ENCODE results near the gene ZNF831. TPM values are rescaled to one million over a fixed set of nuclear protein-coding genes. Genes with fewer than 3 reads are reported as not detected.

ZNF831 gene
- polyA plus RNA-seq, 2 donors: 0.09 to 0.16 TPM

- Histone ChIP-seq H3K4me1 (ENCODE audit: control insufficient read depth in 2 of 2, insufficient read depth in 2 of 2, low read length in 1 of 2) (no peaks in the 10 kb centered on the region), H3K36me3 (ENCODE audit: control insufficient read depth in 2 of 2, insufficient read depth in 2 of 2, low read length in 1 of 2) (no peaks in the 10 kb centered on the region), H3K27ac (ENCODE audit: low read depth in 2 of 2, low read length in 1 of 2) (no peak overlapping the region), H3K4me3 (ENCODE audit: low read depth in 1 of 2, low read length in 2 of 2) (no peak overlapping the region), H3K9me3 (ENCODE audit: control insufficient read depth in 2 of 2, insufficient read depth in 1 of 2, low read depth in 1 of 2, low read length in 1 of 2) (no peaks in the 10 kb centered on the region), H3K27me3 (ENCODE audit: control insufficient read depth in 1 of 2, insufficient read depth in 2 of 2, low read length in 2 of 2) (no peaks in the 10 kb centered on the region)
- WGBS, 2 donors: 66 to 79% methylated on average over 6 of the region's 6 CpGs
Measured at GRCh38 chr20:59205044-59205443, 41.4 kb downstream of the ZNF831 start.

DNA sequence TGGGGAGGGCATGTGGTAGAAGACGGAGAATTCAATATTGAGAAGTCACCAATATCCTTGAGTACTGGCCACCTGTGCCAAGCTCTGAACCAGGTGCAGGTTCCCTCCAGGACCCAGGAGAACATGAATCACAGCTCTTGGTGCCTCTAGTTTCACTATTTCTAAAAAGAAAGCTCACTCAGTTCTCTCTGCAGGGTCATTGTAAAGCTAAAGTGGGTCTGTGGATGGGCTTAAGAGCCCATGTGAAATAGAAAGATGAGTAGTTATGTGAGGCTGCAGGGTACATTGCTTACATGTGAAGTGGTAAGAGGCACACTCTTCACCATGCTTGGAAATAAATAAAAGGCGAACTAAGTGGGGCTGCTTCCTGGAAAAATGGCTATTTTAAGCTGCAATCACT is 43.6 kb downstream of the ZNF831 start:
- Histone ChIP-seq H3K4me3 (ENCODE audit: low read depth in 1 of 2, low read length in 2 of 2) (no peak overlapping the region), H3K36me3 (ENCODE audit: control insufficient read depth in 2 of 2, insufficient read depth in 2 of 2, low read length in 1 of 2) (no peaks in the 10 kb centered on the region), H3K4me1 (ENCODE audit: control insufficient read depth in 2 of 2, insufficient read depth in 2 of 2, low read length in 1 of 2) (no peaks in the 10 kb centered on the region), H3K9me3 (ENCODE audit: control insufficient read depth in 2 of 2, insufficient read depth in 1 of 2, low read depth in 1 of 2, low read length in 1 of 2) (no peaks in the 10 kb centered on the region), H3K27me3 (ENCODE audit: control insufficient read depth in 1 of 2, insufficient read depth in 2 of 2, low read length in 2 of 2) (no peaks in the 10 kb centered on the region), H3K27ac (ENCODE audit: low read depth in 2 of 2, low read length in 1 of 2) (no peak overlapping the region)
- WGBS, 2 donors: 70 to 83% methylated on average over 2 of the region's 2 CpGs

DNA sequence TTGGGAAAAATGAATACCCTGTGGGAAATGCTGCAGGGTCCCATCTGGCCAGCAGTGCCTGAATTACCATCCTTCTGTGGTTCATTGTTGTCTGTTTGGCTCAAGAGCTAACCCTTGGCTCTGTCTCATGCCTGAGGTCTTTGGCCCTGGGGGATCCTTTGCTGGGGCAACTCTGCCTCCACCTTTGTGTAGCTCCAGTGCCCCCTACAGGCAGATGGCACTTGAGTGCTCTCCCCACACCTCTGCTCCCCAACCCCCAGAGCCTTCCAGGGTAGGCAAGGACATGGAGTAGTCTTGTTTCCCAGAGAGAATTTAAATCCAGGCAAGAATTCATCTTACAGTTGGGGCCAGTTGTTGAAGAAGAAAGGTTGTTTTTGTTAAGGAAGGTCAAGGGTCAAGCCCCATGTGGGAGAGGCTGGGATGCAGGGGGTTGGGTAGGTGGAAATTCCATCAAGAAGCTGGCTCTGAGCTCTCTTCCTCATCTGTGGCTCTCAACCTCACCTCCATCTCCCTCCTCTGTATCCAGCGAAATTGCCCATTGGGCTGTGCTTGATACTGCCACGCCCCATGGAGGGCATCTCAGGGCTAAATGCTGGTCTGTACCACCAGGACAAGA is 44.2 kb downstream of the ZNF831 start:
- no peak overlapping the region for H3K4me3 ChIP-seq (ENCODE audit: low read depth in 1 of 2, low read length in 2 of 2)
- H3K36me3 ChIP-seq (ENCODE audit: control insufficient read depth in 2 of 2, insufficient read depth in 2 of 2, low read length in 1 of 2): no peaks in the 10 kb centered on the region
- no peaks in the 10 kb centered on the region for H3K4me1 ChIP-seq (ENCODE audit: control insufficient read depth in 2 of 2, insufficient read depth in 2 of 2, low read length in 1 of 2)
- H3K27ac ChIP-seq (ENCODE audit: low read depth in 2 of 2, low read length in 1 of 2): no peak overlapping the region
- 80 to 90% methylated on average over 2 of the region's 2 CpGs for WGBS, 2 donors
- no peaks in the 10 kb centered on the region for H3K9me3 ChIP-seq (ENCODE audit: control insufficient read depth in 2 of 2, insufficient read depth in 1 of 2, low read depth in 1 of 2, low read length in 1 of 2)
- H3K27me3 ChIP-seq (ENCODE audit: control insufficient read depth in 1 of 2, insufficient read depth in 2 of 2, low read length in 2 of 2): no peaks in the 10 kb centered on the region

DNA sequence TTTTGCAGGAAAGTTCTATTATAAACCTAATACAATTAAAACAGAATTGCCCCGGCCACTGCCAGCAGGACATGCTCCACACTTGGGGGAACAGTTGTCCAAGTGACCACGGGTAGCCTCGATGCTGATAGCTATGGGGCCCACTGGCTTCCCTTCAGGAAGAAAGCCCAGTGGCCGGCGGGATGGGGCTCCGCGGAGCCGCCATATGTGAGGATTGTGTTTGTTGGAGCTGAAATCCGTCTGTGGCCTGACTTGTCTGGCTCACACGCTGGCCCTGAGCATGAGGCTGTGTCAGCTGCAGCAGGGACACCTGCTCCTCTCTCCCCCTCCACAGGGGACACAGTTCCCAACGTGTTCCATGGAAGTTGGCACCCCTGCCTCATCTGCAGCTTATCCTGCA is 46.6 kb downstream of the ZNF831 start:
- H3K27ac ChIP-seq (ENCODE audit: low read depth in 2 of 2, low read length in 1 of 2): no peak overlapping the region
- WGBS, 2 donors: 85 to 88% methylated on average over 11 of the region's 11 CpGs
- no peaks in the 10 kb centered on the region for H3K4me1 ChIP-seq (ENCODE audit: control insufficient read depth in 2 of 2, insufficient read depth in 2 of 2, low read length in 1 of 2)
- no peak overlapping the region for H3K4me3 ChIP-seq (ENCODE audit: low read depth in 1 of 2, low read length in 2 of 2)
- no peaks in the 10 kb centered on the region for H3K36me3 ChIP-seq (ENCODE audit: control insufficient read depth in 2 of 2, insufficient read depth in 2 of 2, low read length in 1 of 2)
- no peaks in the 10 kb centered on the region for H3K27me3 ChIP-seq (ENCODE audit: control insufficient read depth in 1 of 2, insufficient read depth in 2 of 2, low read length in 2 of 2)
- no peaks in the 10 kb centered on the region for H3K9me3 ChIP-seq (ENCODE audit: control insufficient read depth in 2 of 2, insufficient read depth in 1 of 2, low read depth in 1 of 2, low read length in 1 of 2)

DNA sequence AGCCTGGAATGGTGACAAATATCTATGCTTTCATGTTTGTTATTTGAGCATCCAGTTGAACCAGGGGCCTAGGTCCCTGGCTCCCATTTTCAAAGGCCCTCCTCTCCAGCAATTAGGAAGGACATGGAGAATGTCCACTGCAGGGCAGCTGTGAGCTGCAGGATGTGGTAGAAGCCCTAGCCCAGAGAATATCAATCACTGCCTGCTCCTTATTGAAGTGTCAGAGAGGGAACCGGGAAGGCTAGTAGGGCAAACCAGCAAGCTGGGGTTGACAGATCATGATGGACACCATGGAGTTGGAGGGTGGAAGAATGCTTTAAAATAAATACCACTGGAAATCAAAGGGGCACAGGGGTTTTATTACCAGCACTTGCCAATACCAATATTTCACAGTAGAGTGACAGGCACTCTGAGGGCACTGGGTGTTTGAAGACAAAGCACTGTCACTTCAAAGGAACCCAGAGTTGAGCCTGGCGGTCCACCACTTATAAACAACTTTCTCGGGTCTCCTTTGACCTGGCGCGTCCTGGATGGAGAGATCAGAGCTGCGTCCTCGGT is 47.7 kb downstream of the ZNF831 start:
- Histone ChIP-seq H3K9me3 (ENCODE audit: control insufficient read depth in 2 of 2, insufficient read depth in 1 of 2, low read depth in 1 of 2, low read length in 1 of 2) (no peaks in the 10 kb centered on the region), H3K27me3 (ENCODE audit: control insufficient read depth in 1 of 2, insufficient read depth in 2 of 2, low read length in 2 of 2) (no peaks in the 10 kb centered on the region), H3K27ac (ENCODE audit: low read depth in 2 of 2, low read length in 1 of 2) (no peak overlapping the region), H3K36me3 (ENCODE audit: control insufficient read depth in 2 of 2, insufficient read depth in 2 of 2, low read length in 1 of 2) (peaks cover 0 to under 1% of the 10 kb centered on the region in 2 donors), H3K4me1 (ENCODE audit: control insufficient read depth in 2 of 2, insufficient read depth in 2 of 2, low read length in 1 of 2) (no peaks in the 10 kb centered on the region), H3K4me3 (ENCODE audit: low read depth in 1 of 2, low read length in 2 of 2) (no peak overlapping the region)
- 78 to 84% methylated on average over 7 of the region's 7 CpGs for WGBS, 2 donors

DNA sequence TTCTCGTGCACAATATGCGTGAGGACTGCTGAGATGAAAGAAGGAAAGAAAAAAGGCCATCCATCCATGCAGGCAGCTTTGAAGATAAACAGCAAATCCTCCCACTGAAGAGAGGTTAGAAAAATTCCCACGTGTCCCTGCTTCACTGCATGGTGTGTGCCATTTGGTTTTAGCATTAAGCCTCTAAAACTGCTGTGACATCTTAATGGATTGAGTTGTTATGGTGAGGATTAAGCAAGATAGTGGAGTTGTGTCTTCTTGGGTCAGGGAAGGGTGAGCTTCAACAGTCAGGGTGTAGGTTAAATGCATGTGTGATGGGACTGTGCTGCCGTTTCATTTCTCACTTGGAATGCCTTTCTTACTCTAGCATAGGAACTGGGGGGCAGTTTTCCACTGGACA is 50.5 kb downstream of the ZNF831 start:
- WGBS, 2 donors: 61 to 75% methylated on average over 4 of the region's 4 CpGs
- Histone ChIP-seq H3K4me3 (ENCODE audit: low read depth in 1 of 2, low read length in 2 of 2) (no peak overlapping the region), H3K36me3 (ENCODE audit: control insufficient read depth in 2 of 2, insufficient read depth in 2 of 2, low read length in 1 of 2) (peaks cover 0 to 3% of the 10 kb centered on the region in 2 donors), H3K27me3 (ENCODE audit: control insufficient read depth in 1 of 2, insufficient read depth in 2 of 2, low read length in 2 of 2) (no peaks in the 10 kb centered on the region), H3K9me3 (ENCODE audit: control insufficient read depth in 2 of 2, insufficient read depth in 1 of 2, low read depth in 1 of 2, low read length in 1 of 2) (no peaks in the 10 kb centered on the region), H3K27ac (ENCODE audit: low read depth in 2 of 2, low read length in 1 of 2) (no peak overlapping the region), H3K4me1 (ENCODE audit: control insufficient read depth in 2 of 2, insufficient read depth in 2 of 2, low read length in 1 of 2) (no peaks in the 10 kb centered on the region)

- H3K27me3 ChIP-seq (ENCODE audit: control insufficient read depth in 1 of 2, insufficient read depth in 2 of 2, low read length in 2 of 2): no peaks in the 10 kb centered on the region
Measured at GRCh38 chr20:59214606-59215547, 51.3 kb downstream of the ZNF831 start.

DNA sequence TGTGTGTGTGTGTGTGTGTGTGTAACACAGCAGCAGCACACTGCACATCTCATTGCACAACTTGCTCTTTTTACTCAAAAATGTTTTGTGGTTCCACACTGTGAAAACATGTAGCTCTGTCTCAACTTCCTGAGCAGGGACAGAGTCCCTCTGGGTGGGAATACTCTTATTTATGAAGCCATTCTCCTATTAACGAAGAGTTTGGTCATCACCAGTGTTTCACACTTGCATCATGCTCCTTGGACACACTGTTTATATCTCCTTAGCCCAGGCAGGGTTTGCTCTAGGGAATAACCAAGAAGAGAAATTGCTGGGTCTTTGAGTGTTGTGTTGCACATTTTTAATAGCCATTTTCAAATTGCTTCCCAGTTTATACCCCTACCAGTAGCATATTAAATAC is 53.6 kb downstream of the ZNF831 start:
- no peaks in the 10 kb centered on the region for H3K4me1 ChIP-seq (ENCODE audit: control insufficient read depth in 2 of 2, insufficient read depth in 2 of 2, low read length in 1 of 2)
- H3K27ac ChIP-seq (ENCODE audit: low read depth in 2 of 2, low read length in 1 of 2): no peak overlapping the region
- H3K4me3 ChIP-seq (ENCODE audit: low read depth in 1 of 2, low read length in 2 of 2): no peak overlapping the region
- peaks cover 0 to 3% of the 10 kb centered on the region in 2 donors for H3K36me3 ChIP-seq (ENCODE audit: control insufficient read depth in 2 of 2, insufficient read depth in 2 of 2, low read length in 1 of 2)
- H3K9me3 ChIP-seq (ENCODE audit: control insufficient read depth in 2 of 2, insufficient read depth in 1 of 2, low read depth in 1 of 2, low read length in 1 of 2): no peaks in the 10 kb centered on the region
- no peaks in the 10 kb centered on the region for H3K27me3 ChIP-seq (ENCODE audit: control insufficient read depth in 1 of 2, insufficient read depth in 2 of 2, low read length in 2 of 2)
- 64 to 79% methylated on average over 1 of the region's 1 CpG for WGBS, 2 donors

More at GRCh38 chr20:59214606-59215547, 51.3 kb downstream of the ZNF831 start:
- H3K4me3 ChIP-seq (ENCODE audit: low read depth in 1 of 2, low read length in 2 of 2): no peak overlapping the region
- peaks cover 0 to 3% of the 10 kb centered on the region in 2 donors for H3K36me3 ChIP-seq (ENCODE audit: control insufficient read depth in 2 of 2, insufficient read depth in 2 of 2, low read length in 1 of 2)
- H3K9me3 ChIP-seq (ENCODE audit: control insufficient read depth in 2 of 2, insufficient read depth in 1 of 2, low read depth in 1 of 2, low read length in 1 of 2): no peaks in the 10 kb centered on the region
- WGBS, 2 donors: 69 to 73% methylated on average over 11 of the region's 11 CpGs
- H3K4me1 ChIP-seq (ENCODE audit: control insufficient read depth in 2 of 2, insufficient read depth in 2 of 2, low read length in 1 of 2): no peaks in the 10 kb centered on the region
- H3K27ac ChIP-seq (ENCODE audit: low read depth in 2 of 2, low read length in 1 of 2): no peak overlapping the region

DNA sequence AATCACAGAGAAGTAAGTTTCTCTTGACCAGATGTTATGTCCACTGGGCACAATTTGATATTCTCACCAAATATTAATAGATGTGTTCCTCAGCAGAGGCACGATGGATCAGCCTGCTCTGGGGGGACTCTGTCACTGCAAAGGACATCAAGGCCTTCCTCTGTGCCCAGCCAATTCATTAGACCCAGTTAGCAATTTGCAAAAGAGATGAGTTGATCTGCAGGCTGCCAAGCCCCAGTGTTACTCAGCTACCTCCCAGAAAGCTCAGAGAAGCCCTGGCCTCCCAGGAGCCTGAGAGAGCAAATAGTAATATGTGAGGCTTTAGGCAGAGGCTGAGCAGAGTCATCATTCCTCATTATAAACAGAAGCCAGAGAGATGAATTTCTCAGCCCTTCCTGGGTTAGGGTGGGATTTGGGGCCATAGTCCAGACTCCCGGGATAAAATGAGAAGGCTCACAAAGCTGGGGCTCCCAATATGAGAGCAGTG is 54.2 kb downstream of the ZNF831 start:
- 67 to 69% methylated on average over 2 of the region's 2 CpGs for WGBS, 2 donors
- H3K4me1 ChIP-seq (ENCODE audit: control insufficient read depth in 2 of 2, insufficient read depth in 2 of 2, low read length in 1 of 2): no peaks in the 10 kb centered on the region
- H3K36me3 ChIP-seq (ENCODE audit: control insufficient read depth in 2 of 2, insufficient read depth in 2 of 2, low read length in 1 of 2): peaks cover 0 to 3% of the 10 kb centered on the region in 2 donors
- H3K4me3 ChIP-seq (ENCODE audit: low read depth in 1 of 2, low read length in 2 of 2): no peak overlapping the region
- H3K27me3 ChIP-seq (ENCODE audit: control insufficient read depth in 1 of 2, insufficient read depth in 2 of 2, low read length in 2 of 2): no peaks in the 10 kb centered on the region
- H3K27ac ChIP-seq (ENCODE audit: low read depth in 2 of 2, low read length in 1 of 2): no peak overlapping the region
- no peaks in the 10 kb centered on the region for H3K9me3 ChIP-seq (ENCODE audit: control insufficient read depth in 2 of 2, insufficient read depth in 1 of 2, low read depth in 1 of 2, low read length in 1 of 2)
